HG02870 (cell line): Measurements from ENCODE around the gene IL22.
"Not testable (repeated sequence)": the region's sequence is repeated elsewhere in the genome, so short reads cannot be mapped to it uniquely, and the experiment has no call there.

ENCODE experiments used
- ATAC-seq: cut with Tn5 transposase; IDR thresholded peaks from one replicate; pipeline ENCODE4 v1.9.1; 2021; ENCODE audit warnings: mild to moderate bottlenecking, moderate library complexity; ENCODE audit not compliant: unreplicated experiment

IL22 gene

GRCh38 chr12:68231229-68231628, 22.2 kb downstream of the IL22 start:
- ATAC-seq = no peak

GRCh38 chr12:68229956-68230355, 23.4 kb downstream of the IL22 start:
- no peak for ATAC-seq

DNA sequence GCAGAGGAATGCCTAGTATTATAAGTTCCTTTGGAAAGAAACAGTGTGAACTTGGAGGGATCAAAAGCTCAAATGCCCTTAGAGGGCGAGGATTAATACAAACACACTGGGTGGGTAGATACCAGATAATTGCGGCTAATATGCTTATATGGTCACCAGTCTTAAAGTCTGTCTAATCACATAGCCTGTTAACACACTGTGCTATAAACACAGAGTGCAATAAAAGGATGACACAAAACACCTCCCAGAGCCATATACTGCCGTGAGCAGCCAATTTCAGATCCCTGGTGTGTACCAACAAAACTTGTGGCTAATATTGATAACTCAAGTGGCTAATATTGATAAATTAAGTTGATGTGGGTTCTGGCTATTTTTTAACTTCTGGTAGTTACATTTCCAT, 26.0 kb downstream of the IL22 start:
- no peak for ATAC-seq

DNA sequence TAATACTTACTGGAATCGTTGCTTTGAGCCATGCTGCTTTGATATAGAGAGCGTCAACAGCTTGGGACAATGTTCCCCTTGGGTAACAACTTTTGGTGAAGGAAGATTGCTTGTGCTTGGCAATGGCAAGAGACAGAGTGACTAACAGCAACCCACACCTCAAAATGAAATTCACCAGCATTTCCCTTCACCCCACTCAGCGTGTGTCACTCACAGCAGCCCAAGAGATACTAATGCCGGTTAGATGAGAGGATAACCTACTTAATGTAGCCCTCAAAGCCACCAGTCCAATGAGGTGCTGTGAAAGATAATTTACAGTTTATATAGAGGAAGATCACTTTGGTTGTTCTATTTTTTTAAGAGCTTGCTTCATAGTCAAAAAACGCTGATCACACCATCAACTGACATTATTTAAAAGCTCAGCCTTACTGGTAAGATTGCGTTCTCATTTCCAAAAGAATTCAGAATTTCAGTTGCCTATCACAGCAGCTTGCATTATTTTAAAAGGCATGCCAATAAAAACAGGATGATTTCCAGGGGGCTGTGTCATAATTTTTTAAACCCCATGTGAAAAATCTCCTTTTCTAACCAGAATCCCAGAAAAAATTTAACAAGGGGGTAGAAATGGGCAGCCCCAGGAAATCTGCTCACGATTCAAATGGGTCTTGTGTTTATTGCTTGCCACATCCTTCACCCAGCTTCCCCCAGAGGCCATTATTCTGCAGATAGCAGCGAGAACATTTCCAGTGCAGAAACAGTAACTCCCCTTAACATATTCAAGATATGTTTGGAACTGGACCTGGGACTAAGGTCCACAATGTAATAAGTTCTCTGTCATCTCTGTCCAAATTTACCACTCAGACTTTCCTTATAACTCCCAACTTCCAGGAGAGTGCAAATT, 27.6 kb downstream of the IL22 start, which contains the start of gene IL26:
IL26 (minus strand) TSS at position 235 of the 901 bp plus-strand sequence; CDS start at position 181, 54 bp downstream.
- ATAC-seq = no peak

- no peak for ATAC-seq
Observed at GRCh38 chr12:68224613-68225285, 28.7 kb downstream of the IL22 start.

GRCh38 chr12:68223067-68223747, 30.2 kb downstream of the IL22 start:
- ATAC-seq = peak; percentile 93

GRCh38 chr12:68222326-68222725, 31.1 kb downstream of the IL22 start:
- ATAC-seq = no peak

DNA sequence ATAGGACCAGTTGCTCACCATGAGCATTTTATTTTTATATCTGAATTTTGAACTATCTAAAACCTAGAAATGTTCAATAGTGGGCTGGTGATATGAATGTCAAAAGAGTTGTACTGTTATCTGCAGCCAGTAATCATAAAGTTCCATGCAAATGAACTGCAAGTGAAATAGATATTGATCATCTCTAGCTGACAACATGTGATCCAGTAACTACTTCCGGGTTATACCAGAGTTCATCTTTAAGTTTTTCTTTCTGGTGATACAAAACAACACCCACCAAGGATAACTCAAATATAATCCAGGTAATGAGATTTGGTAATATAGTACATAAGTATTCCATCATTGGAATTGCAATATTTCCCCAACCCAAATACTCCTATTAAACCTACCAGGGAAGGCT, 31.9 kb downstream of the IL22 start:
- no peak for ATAC-seq

DNA sequence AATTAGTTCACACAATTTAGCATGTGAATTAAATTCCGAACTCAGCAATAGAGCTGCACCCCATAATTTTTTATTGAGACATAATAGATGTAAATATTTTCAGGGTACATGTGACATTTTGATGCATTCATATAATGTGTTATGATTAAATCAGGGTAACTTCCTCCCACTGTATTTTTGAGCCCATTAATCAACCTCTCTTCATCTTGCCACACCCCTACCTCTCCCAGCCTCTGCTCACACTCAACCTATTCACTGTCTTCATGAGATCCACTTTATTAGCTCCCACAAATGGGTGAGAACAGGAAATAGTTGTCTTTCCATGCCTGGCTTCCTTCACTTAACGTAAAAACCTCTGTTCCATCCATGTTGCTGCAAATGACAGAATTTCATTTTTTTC, 42.5 kb downstream of the IL22 start:
- no peak for ATAC-seq

DNA sequence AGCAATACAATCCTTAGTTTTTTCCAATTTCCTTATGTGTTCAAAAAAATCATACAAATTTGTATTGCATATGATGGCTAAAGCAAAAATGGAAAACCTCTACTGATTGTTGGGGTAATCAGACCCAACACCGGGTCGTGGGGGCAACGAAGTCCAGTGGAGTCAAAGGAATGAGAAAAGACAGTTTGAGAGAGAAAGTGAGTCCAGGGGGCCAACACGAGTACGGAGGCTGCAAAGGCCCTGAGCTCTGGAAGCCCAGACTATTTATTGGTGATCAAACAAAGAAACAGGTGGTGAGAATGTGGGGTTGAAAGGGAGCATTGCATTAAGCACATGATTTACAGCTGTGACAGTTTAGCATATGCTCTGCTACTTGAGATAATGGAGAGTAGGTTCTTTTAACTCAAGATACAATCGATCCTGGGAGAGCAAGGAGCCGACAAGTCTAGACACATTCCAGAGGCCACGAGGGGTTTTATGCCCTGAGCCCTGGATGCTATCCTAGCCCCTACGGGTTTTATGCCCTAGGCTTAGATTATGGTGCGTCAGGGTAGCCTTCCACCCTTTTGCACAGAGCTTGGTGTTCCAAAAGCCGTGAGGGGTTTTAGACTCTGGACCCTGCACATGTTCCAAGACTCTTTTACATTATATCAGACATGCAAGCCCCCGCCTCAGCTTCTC, 44.2 kb downstream of the IL22 start:
- ATAC-seq = not testable (repeated sequence)

DNA sequence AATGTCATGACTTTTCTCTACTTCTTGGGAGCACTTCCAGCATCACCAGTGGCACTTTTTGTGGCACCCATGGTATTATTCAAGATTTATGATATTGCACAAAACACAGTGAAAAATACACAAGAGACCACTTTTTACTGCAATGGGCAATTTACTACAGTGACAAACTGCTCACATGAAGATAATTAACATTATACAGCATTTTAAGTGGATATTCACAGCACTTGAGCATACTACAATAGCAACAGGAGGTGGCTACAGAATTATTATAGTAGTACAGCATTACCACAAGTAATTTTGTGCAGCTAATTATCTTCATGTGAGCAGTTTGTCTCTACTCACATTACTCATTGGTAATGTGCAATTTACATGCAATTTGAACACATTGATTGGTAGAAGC, 46.1 kb downstream of the IL22 start:
- no peak for ATAC-seq

DNA sequence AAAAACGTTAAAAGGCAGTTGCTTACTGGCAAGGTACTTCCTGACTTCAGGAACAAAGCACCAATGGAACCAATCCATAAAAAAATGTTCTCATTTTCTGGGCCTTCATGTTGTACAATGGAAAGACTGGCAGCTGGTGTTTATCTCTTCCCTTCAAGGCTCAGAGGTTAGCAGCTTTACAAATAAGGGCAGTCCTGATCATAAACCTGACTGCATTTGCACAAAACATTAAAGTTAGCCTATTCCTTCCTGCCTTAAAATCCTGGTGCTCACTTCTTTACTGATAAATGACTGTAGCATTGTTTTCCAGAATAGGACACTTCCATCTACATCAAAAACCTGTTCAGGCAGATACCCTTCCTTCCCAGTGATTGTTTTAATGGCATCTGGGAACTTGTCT, 47.0 kb downstream of the IL22 start:
- ATAC-seq = no peak

DNA sequence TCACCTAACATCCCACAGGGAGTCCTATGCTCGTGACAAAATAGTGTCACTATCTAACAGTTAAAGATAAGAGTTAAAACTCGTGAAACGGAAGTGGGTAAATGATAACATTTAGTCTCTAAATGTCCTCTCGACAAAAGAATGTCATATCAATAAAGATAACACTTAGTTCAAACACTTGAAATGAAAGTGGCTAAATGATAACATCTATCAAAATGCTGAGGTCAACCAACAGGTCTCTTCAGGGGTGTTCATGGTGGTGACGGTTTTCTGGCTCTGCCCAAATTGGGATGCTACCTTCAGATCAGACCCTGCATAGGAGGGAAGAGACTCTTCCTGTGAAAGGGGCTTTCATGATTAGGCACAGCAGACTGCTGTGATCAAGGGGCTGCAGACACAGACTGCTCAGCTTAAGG, 49.9 kb downstream of the IL22 start:
- ATAC-seq = no peak

DNA sequence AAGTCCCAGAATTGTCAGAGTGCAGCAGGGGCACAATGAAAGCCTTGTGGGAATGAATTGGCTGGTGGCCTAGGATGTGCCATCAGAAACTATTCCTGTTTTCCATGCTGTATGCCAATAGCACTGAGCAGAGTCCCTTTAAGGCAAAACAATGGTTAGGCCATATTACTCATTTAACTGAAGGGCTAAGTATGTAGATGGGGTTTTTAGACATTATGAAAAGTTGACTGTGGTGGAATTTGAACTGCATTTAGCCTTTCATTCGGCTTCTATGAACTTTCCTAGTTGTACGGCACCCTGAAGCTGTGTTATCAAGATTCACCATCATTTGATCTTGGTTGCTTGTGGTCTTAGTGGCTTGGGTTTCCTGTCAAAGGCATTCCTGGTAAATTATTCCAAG, 52.5 kb downstream of the IL22 start:
- no peak for ATAC-seq

- ATAC-seq = no peak
Observed at GRCh38 chr12:68199127-68199526, 54.3 kb downstream of the IL22 start.

- no peak for ATAC-seq
Observed at GRCh38 chr12:68198507-68199086, 54.8 kb downstream of the IL22 start.
